ENCODE measurements around the gene KLRC2. TPM values are rescaled to one million over a fixed set of nuclear protein-coding genes. Genes with fewer than 3 reads are reported as not detected.
"Not testable (repeated sequence)": the region's sequence is repeated elsewhere in the genome, so short reads cannot be mapped to it uniquely, and the experiment has no call there.

The KLRC2 gene
- total RNA-seq, 1 donor from 2014 or later = 1.2 TPM

DNA sequence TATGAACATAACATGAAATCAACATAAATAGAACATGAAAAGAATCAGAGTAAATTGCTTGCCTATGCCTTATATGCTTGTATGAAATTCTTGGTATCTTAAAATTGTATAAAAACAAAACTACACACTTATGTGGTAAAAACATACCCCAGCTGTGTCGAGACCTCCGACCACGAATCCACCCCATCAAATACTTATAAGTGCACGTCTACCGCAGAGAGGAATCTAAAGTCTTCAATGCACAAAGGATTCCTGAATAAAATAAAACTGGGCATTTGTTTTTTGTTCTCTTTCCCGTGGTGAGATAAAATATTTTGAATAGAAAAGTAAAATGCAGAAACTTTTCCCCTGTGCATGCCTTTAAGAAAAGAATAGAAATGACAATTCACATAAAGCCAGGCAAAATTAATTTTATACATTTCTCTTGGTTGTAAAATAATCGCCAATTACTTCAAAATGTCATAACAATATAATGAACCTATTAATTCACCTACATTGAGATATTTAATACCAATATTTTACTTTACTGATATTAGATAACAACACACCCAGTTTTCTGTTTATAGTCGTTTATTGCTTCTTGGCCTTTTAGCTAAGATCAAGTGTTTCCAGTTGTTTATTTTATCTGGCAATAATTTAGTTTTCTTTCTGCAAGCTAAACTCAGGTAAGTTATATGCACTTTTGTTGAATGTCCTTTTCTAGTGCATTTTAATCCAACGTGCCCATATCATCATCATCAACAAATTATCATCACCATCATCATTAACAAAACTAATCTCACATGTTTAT is 47.0 kb downstream of the KLRC2 start:
- H3K27me3 Mint-ChIP-seq (ENCODE audit: low read depth, unreplicated experiment) = no peaks in the 10 kb centered on the region
- TF ChIP-seq EZH2 (IDR thresholded peaks at IDR 0.05; ENCODE audit: insufficient read depth, low read length) = no peak
- TF ChIP-seq, protein P1, sequence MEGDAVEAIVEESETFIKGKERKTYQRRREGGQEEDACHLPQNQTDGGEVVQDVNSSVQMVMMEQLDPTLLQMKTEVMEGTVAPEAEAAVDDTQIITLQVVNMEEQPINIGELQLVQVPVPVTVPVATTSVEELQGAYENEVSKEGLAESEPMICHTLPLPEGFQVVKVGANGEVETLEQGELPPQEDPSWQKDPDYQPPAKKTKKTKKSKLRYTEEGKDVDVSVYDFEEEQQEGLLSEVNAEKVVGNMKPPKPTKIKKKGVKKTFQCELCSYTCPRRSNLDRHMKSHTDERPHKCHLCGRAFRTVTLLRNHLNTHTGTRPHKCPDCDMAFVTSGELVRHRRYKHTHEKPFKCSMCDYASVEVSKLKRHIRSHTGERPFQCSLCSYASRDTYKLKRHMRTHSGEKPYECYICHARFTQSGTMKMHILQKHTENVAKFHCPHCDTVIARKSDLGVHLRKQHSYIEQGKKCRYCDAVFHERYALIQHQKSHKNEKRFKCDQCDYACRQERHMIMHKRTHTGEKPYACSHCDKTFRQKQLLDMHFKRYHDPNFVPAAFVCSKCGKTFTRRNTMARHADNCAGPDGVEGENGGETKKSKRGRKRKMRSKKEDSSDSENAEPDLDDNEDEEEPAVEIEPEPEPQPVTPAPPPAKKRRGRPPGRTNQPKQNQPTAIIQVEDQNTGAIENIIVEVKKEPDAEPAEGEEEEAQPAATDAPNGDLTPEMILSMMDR (IDR thresholded peaks at IDR 0.05; ENCODE audit: insufficient read depth, low read depth, low read length) = no peak
- DNase-seq (ENCODE audit: low read depth) = no peak
- no peak overlapping the region for H3K27ac Mint-ChIP-seq (ENCODE audit: unreplicated experiment)
- Histone ChIP-seq H3K9me3 (ENCODE audit: insufficient read depth, low read depth, low read length) (no peaks in the 10 kb centered on the region), H3K9ac (ENCODE audit: low read length) (no peak overlapping the region), H3K27ac (ENCODE audit: low read depth, low read length) (no peak overlapping the region), H3K79me2 (ENCODE audit: insufficient read depth, low read length) (no peaks in the 10 kb centered on the region), H3K4me1 (ENCODE audit: insufficient read depth, low read length) (peaks cover 5% of the 10 kb centered on the region), H2AFZ (ENCODE audit: low read depth, low read length) (no peak overlapping the region), H4K20me1 (ENCODE audit: insufficient read depth, low read length) (no peaks in the 10 kb centered on the region), H3K36me3 (ENCODE audit: insufficient read depth, low read length) (no peaks in the 10 kb centered on the region), H3K27me3 (ENCODE audit: insufficient read depth, low read length) (no peaks in the 10 kb centered on the region), H3K4me2 (ENCODE audit: low read length) (no peak overlapping the region), H3K4me3 (ENCODE audit: insufficient read depth, low read depth, low read length) (no peak overlapping the region)
- no peaks in the 10 kb centered on the region for H3K36me3 Mint-ChIP-seq (ENCODE audit: low read depth, unreplicated experiment)
- no peak overlapping the region for H3K4me3 Mint-ChIP-seq (ENCODE audit: unreplicated experiment)
- H3K9me3 Mint-ChIP-seq (ENCODE audit: unreplicated experiment) = no peaks in the 10 kb centered on the region
- FAIRE-seq = no peak
- H3K4me1 Mint-ChIP-seq (ENCODE audit: low read depth, unreplicated experiment) = peaks cover 16% of the 10 kb centered on the region

DNA sequence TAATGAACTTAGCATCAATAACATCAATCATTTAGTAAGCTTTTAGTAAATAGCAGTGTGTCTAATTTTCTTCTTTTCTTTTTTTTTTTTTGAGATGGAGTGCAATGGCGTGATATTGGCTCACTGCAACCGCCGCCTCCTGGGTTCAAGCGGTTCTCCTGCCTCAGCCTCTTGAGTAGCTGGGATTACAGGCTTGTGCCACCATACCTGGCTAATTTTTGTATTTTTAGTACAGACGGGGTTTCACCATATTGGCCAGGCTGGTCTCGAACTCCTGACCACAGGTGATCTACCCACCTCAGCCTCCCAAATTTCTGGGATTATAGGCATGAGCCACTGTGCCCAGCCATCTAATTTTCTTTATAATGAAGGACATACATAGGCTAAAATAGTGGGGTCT is 48.3 kb downstream of the KLRC2 start:
- not testable (repeated sequence) for H3K9me3 Mint-ChIP-seq (ENCODE audit: unreplicated experiment); H3K79me2 ChIP-seq (ENCODE audit: insufficient read depth, low read length); FAIRE-seq; H2AFZ ChIP-seq (ENCODE audit: low read depth, low read length); H3K27ac ChIP-seq (ENCODE audit: low read depth, low read length); H4K20me1 ChIP-seq (ENCODE audit: insufficient read depth, low read length); H3K4me3 ChIP-seq (ENCODE audit: insufficient read depth, low read depth, low read length); H3K9me3 ChIP-seq (ENCODE audit: insufficient read depth, low read depth, low read length); H3K9ac ChIP-seq (ENCODE audit: low read length); H3K27ac Mint-ChIP-seq (ENCODE audit: unreplicated experiment); H3K36me3 Mint-ChIP-seq (ENCODE audit: low read depth, unreplicated experiment); H3K4me1 ChIP-seq (ENCODE audit: insufficient read depth, low read length); DNase-seq (ENCODE audit: low read depth); H3K27me3 Mint-ChIP-seq (ENCODE audit: low read depth, unreplicated experiment); H3K4me2 ChIP-seq (ENCODE audit: low read length); H3K36me3 ChIP-seq (ENCODE audit: insufficient read depth, low read length); H3K27me3 ChIP-seq (ENCODE audit: insufficient read depth, low read length); H3K4me3 Mint-ChIP-seq (ENCODE audit: unreplicated experiment)
- H3K4me1 Mint-ChIP-seq (ENCODE audit: low read depth, unreplicated experiment) = peaks cover 14% of the 10 kb centered on the region

DNA sequence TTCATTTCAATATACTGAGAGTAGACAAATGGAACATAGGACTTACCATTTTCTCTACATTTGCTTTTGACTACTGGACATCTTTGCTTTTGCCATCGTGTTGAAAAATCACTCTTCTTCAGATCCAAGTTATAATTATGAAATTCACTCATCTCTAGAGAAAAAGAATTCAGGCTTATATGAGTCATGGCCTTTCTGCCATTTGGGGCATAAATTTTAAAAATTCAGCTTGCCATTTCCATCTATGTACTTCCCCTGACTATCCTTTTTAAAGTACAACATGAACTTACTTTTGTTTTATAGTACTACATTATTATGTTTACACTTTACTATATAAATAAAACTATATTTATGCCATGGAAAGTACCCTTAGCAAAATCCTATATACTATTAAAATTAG is 49.0 kb downstream of the KLRC2 start:
- H3K27me3 Mint-ChIP-seq (ENCODE audit: low read depth, unreplicated experiment) = no peaks in the 10 kb centered on the region
- no peak overlapping the region for H3K4me3 Mint-ChIP-seq (ENCODE audit: unreplicated experiment)
- no peaks in the 10 kb centered on the region for H3K9me3 Mint-ChIP-seq (ENCODE audit: unreplicated experiment)
- Histone ChIP-seq H3K9ac (ENCODE audit: low read length) (no peak overlapping the region), H3K27ac (ENCODE audit: low read depth, low read length) (no peak overlapping the region), H3K9me3 (ENCODE audit: insufficient read depth, low read depth, low read length) (no peaks in the 10 kb centered on the region), H2AFZ (ENCODE audit: low read depth, low read length) (no peak overlapping the region), H3K36me3 (ENCODE audit: insufficient read depth, low read length) (no peaks in the 10 kb centered on the region), H4K20me1 (ENCODE audit: insufficient read depth, low read length) (no peaks in the 10 kb centered on the region), H3K27me3 (ENCODE audit: insufficient read depth, low read length) (no peaks in the 10 kb centered on the region), H3K79me2 (ENCODE audit: insufficient read depth, low read length) (no peaks in the 10 kb centered on the region), H3K4me2 (ENCODE audit: low read length) (no peak overlapping the region), H3K4me1 (ENCODE audit: insufficient read depth, low read length) (peaks cover under 1% of the 10 kb centered on the region), H3K4me3 (ENCODE audit: insufficient read depth, low read depth, low read length) (no peak overlapping the region)
- no peak overlapping the region for H3K27ac Mint-ChIP-seq (ENCODE audit: unreplicated experiment)
- H3K36me3 Mint-ChIP-seq (ENCODE audit: low read depth, unreplicated experiment) = no peaks in the 10 kb centered on the region
- H3K4me1 Mint-ChIP-seq (ENCODE audit: low read depth, unreplicated experiment) = peaks cover 8% of the 10 kb centered on the region
- TF ChIP-seq, protein P1 (IDR thresholded peaks at IDR 0.05; ENCODE audit: insufficient read depth, low read depth, low read length) = no peak
- TF ChIP-seq EZH2 (IDR thresholded peaks at IDR 0.05; ENCODE audit: insufficient read depth, low read length) = no peak
- FAIRE-seq (no peak), DNase-seq (ENCODE audit: low read depth) (no peak)

Measured in astrocyte (in vitro differentiated cells and primary cell).